GM12891 (cell line): ENCODE data around the gene ZEB1.

ENCODE experiments used
- PAX5 ChIP-seq: IDR thresholded peaks from 2 replicates; pipeline ENCODE4 v1.6.1; 2011; ENCODE audit warnings: low read length, moderate library complexity, mild to moderate bottlenecking; ENCODE audit not compliant: insufficient read depth, severe bottlenecking
- POLR2A ChIP-seq: IDR thresholded peaks from 2 replicates; pipeline ENCODE4 v1.6.1; 2011; ENCODE audit warnings: low read depth, low read length, control low read depth
- POLR2AphosphoS5 ChIP-seq: IDR thresholded peaks from 2 replicates; pipeline ENCODE4 v1.6.1; 2011; ENCODE audit warnings: low read depth, low read length, control low read depth
- TAF1 ChIP-seq: IDR thresholded peaks from 2 replicates; pipeline ENCODE4 v1.6.1; 2011; ENCODE audit warnings: low read depth, low read length, control low read depth

DNA sequence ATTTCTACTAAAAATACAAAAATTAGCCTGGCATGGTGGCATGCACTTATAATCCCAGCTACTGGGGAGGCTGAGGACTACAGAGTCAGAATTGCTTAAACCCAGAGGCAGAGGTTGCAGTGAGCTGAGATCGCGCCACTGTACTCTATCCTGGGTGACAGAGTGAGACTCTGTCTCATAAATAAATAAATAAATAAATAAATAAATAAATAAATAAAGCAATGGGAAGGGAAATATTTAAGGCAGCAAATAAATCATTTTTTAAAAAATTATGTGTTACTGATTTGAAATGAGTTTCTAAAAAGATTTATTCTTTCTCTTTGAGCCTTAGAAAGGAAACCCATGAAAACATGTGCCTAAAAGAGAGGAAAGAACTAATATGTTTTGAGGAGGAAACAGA, 45.2 kb upstream of the ZEB1 start:
- TF ChIP-seq PAX5 (no peak), POLR2AphosphoS5 (no peak), POLR2A (no peak), TAF1 (no peak)
